HG02840 (cell line): Measurements from ENCODE around the gene KDELR3.

Source experiments
- ATAC-seq: cut with Tn5 transposase; IDR thresholded peaks from one replicate; pipeline ENCODE4 v1.9.1; 2021; ENCODE audit warnings: mild to moderate bottlenecking, moderate library complexity, moderate number of reproducible peaks; ENCODE audit not compliant: unreplicated experiment, low FRiP score

Gene KDELR3

DNA sequence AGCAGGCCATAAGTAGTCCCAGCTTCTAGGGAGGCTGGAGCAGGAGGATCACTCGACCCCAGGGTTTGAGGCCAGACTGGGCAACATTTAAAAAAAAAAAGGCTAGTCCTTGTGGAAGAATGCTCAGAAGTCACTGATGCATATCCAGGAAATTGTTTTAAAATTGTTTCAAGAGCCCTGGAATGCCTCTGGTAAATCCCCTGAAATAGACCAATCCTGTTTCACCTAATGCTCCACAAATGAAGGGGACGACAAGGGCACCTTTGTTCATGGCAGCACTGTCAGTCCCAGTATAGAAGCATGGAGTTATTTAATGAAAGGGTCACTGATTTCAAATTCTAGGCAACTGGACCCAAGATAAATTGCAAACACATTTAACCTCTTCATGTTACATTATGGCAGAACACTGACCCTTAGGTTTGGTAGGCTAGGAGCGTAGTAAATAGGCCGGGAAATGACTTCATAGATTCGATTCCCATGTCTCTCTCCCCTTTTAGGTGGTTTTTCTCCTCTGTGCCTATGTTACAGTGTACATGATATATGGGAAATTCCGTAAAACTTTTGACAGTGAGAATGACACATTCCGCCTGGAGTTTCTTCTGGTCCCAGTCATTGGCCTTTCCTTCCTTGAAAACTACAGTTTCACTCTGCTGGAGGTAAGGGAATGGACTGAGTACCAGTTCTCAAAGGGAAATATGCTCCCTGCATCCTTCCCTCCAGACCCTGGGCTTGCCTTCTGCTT, 11.4 kb downstream of the KDELR3 start:
- ATAC-seq, result no peak

DNA sequence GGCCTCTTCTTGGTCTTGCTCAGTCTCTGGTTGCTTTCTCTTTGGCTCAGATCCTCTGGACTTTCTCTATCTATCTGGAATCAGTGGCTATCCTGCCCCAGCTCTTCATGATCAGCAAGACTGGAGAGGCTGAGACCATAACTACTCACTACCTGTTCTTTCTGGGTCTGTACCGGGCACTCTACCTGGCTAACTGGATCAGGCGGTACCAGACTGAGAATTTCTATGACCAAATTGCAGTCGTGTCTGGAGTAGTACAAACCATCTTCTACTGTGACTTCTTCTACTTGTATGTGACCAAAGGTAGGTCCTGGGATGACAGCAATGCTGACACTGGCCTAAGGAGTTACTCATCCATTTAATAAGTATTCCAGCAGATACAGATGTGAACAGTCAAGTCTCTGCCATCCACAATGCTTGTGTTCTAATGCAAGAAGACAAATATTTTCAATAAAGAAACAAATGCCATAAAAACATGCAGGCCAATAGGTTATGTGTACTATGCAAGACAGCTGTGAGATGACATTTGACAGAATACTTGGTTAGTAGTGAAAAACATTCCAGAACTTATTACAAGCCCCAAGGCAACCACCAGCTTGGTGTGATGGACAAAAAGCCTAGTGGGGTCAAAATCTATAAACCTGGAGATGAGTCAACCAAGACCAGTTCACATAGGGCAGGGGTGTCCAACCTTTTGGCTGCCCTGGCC, 13.4 kb downstream of the KDELR3 start:
- ATAC-seq, result no peak

DNA sequence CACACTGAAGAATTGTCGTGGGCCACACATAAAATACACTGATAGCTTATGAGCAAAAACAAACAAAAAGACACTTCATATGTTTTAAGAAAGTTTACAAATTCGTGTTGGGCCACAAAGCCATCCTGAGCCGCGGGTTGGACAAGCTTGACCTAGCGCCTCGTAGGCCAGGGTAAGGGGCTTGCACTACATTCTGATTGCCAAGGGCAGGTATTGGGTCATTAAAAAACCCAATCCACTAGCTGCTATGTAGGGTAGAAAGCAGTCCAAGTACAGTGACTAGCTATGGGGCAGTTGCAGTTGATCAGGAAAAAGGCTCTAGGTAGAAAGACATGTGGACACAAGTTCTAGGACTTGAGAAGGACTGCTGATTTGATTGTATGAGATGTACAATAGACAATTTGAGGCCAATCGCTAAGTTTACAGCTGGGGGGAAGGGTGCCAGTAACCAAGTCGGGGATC, 14.0 kb downstream of the KDELR3 start:
- no peak for ATAC-seq

DNA sequence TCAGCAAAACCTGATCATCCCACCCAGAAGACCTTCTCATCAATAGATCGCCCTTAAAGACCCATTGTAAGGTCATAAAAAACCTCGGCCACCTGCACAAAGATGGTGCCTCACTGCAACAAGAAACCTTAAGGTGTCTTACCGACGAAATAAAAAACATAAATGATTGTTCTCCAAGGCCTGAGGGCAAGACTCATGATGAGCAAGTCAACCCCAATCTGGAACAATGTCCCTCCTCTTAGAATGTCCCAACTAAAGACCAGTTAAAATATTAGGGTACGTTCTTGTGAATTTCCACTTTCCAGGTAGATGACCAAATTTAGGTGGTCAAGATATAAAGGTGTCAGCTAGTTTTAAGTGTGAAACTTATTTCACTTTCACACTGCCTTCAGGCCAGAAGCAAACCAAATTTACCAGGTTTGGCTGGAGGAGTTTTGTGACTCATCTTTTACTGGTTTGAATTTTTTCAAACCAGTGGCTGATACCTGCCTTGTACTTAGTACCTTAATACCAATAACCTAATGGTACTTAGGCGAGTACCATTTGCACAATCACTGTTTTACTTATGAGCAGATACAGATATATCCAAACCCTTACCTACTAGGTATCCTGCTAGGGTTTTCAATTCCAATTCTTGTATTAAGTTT, 14.9 kb downstream of the KDELR3 start:
- ATAC-seq, result no peak

GRCh38 chr22:38484244-38484643, 16.3 kb downstream of the KDELR3 start:
- no peak for ATAC-seq

DNA sequence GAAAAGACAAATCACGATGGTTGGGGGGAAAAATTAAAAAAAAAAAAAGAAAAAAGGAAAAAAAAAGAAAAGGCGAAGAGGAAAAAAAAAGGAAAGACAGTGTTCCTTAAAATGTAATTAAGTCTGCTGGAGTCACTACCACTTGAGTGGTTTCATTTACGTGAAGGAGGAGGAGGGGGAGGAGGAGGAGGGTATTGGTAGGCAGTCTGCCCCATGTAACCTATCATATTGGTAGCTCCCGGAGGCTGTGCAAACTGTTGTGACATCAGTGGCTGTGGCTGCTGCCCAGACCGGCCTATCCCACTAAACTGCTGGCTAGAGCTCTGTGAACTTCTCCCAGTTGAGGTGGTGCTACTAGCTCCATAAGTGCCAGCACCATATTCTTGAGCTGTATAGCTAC, 17.9 kb downstream of the KDELR3 start:
- no peak for ATAC-seq

DNA sequence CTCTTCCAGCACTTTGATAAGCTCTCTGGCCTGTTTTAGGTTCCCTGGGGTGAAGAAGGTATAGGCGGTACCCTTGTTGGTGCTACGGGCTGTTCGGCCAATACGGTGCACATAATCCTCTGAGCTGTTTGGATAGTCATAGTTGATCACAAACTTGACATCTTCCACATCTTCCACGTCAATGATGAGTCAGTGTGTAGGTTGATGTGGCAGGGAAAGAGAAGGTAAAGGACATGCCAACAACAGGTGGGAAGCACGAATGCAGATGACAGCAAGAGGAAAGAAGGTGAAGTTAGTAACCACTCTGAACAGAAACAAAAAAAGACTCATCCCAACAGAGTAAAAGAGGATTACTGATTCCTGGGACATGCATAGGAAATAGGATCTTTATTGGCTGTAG, 20.1 kb downstream of the KDELR3 start:
- ATAC-seq, result no peak

DNA sequence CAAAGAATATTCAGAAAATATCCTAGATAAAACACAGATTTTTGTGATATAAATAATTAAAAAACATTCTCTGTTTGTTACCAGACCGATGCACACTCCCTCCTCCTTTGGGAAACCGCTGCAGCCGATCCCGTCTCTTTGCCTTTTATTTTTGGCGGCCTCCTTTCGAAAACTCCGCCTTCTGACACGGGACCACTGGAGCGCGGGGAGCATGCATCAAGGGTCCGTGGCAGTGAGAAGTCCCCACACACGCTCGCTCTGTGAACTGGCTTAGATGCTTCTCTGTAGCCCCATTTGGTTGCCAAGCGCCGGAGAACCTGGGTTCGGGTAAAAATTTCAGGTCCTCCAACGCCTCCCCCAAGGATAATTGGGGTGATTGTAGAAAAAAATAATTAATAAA, 21.2 kb downstream of the KDELR3 start:
- no peak for ATAC-seq

DNA sequence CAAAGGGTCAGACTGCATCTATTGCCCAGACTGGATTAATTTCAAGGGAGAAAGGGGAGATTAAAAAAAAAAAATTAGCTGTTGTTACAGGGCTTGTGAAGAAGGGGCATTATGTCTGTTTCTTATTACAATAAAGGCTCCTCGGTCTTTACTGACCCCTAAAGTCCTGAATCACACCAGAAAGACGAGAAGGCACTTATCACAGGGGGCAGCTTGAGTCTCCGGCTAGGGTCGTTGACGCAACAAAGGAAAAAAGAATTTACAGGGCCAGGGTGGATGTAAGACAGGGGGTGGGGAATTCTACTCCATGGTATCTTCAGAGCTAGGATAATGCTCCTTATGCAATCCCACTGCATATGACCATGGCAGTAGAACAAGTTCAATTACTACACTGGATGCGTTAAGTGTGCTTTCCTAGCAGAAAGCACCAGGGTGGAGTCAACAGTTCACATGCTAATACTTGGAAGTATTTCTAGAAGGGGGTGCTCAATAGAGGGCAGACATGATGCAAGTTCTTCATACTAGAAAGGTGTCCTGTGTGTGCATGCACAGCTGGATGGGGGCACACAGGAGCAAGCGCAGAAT, 21.8 kb downstream of the KDELR3 start:
- no peak for ATAC-seq

DNA sequence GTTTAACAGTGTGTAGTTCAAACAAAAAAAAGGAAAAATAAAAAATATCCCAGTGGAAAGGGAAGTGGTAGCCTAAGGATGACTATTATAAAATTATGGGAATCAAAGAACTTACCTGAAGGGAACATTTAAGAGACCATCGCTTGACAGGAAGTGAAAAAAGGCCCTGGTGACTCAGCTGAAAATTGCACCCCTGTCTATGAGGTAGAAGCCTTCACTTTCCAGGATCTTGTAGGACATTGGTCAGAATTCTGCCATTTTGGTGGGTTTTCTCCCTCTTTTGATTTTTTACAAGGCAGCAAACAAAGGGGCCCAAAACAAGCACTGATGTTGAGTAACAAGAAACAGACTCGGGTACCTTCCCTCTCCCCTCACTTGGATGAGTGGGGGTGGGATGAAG, 22.6 kb downstream of the KDELR3 start:
- no peak for ATAC-seq

GRCh38 chr22:38490915-38491314, 23.0 kb downstream of the KDELR3 start:
- no peak for ATAC-seq

- ATAC-seq, result no peak
Observed at GRCh38 chr22:38491707-38492348, 23.9 kb downstream of the KDELR3 start.

DNA sequence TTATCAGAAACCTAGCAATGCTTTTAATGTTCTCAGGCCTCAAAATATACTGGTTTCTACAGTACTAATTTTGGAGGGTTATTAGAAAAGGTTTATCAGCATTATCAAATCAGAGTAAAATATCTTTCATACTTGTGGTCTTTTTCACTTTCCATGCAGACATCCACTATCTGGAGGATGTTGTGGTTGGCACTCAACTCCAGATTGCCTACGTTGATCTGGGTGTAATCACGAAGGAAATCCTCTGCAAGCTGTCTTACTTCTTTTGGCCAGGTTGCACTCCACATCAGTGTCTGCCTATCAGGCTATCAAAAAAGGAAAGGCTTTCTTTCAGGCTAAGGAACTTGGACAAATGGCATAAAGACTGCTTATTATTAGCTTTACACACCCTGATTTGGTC, 26.6 kb downstream of the KDELR3 start:
- no peak for ATAC-seq

DNA sequence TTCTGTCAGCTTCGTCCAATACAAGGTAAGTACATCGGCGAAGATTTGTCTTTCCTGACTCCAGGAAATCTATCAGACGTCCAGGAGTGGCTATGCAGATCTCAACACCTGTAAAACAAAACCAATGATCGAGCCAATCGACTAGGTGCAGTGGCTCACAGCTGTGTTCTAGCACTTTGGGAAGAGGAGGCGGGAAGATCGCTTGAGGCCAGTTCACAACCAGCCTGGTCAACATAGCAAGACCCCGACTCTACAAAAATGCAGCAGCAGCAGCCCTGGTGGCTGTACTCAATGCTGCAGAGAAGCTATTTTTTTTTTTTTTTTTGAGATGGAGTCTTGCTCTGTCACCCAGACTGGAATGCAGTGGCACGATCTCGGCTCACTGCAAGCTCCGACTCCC, 27.0 kb downstream of the KDELR3 start:
- no peak for ATAC-seq

GRCh38 chr22:38497869-38498268, 30.0 kb downstream of the KDELR3 start:
- ATAC-seq, result no peak

- ATAC-seq, result no peak
Observed at GRCh38 chr22:38501797-38502672, 34.1 kb downstream of the KDELR3 start.

DNA sequence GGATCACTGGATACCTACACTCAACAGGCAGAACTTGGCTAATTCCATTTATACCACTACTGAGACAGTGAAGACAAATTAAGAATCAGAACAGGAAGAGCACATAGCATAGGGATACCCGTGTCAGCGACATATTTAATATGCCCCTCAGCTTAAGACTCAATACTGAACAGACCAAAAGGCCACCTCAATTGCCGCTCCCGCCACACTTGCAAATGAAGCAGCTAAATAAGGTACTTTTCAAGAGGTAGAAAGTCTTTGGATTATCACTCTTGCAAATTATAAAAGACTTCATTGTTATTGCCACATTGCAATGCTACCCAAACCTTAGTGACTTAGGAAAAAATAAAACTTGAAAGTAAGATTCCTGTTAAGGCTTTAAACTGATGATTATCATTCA, 35.1 kb downstream of the KDELR3 start:
- no peak for ATAC-seq

- ATAC-seq, result no peak
Observed at GRCh38 chr22:38504731-38505540, 37.0 kb downstream of the KDELR3 start.

- ATAC-seq, result peak; percentile 26
Observed at GRCh38 chr22:38505541-38506117, 37.7 kb downstream of the KDELR3 start.
